HG02623 (cell line): ENCODE measurements around the gene PITPNC1.
"Not testable (repeated sequence)": the region's sequence is repeated elsewhere in the genome, so short reads cannot be mapped to it uniquely, and the experiment has no call there.

ENCODE experiments used
- ATAC-seq: cut with Tn5 transposase; IDR thresholded peaks from one replicate; pipeline ENCODE4 v1.9.1; 2021; ENCODE audit warnings: moderate library complexity; ENCODE audit not compliant: unreplicated experiment

Gene PITPNC1

DNA sequence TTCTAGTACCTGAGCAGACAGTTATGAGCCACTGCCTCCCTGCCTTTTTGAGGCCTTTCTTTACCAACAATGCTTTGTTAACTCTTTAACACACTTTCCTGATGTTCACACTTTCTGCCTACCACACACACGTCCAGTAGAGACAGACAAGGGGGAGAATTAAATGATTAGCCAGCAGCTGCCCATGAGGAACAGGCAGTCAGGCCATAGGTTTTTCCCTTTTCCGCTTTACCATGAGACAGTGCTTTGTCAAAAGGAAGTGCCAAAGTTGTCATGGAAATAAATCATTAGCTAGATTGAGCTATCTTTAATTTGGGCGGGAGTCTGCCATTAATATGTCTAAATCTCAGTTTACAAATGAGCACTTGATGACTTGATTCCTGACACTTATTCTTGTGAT is 102.1 kb downstream of the PITPNC1 start:
- no peak for ATAC-seq

DNA sequence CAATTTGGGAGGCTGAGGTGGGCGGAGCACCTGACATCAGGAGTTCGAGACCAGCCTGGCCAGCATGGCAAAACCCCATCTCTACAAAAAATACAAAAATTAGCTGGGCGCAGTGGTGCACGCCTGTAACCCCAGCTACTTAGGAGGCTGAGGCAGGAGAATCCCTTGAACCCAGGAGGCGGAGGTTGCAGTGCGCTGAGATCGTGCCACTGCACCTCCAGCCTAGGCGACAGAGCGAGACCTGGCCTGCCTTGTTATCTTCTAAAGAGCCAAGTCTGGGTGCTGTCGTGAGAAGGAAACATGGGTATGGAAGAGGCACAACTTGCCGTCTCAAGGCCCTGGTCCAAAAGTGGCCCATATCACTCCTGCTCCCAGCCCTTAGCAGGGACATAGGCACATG is 103.9 kb downstream of the PITPNC1 start:
- ATAC-seq: not testable (repeated sequence)

DNA sequence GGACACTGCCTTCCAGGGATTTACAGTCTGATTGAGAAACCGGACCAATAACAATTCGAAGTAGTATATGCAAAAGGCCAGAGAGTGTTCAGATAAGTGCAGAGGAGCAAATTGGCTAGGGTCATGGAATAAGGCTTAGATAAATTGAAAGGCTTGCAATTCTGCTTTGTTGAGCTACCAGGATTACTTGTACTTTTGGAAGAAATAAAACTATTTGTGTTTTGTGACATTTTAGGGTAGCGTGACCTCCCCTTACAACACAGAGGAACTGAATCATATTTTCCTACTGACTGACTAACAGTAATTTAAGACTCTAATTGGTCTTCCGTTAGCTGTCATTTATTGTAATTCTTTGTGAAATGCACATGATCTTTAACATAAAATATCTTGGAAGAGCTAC is 104.7 kb downstream of the PITPNC1 start:
- ATAC-seq: no peak

DNA sequence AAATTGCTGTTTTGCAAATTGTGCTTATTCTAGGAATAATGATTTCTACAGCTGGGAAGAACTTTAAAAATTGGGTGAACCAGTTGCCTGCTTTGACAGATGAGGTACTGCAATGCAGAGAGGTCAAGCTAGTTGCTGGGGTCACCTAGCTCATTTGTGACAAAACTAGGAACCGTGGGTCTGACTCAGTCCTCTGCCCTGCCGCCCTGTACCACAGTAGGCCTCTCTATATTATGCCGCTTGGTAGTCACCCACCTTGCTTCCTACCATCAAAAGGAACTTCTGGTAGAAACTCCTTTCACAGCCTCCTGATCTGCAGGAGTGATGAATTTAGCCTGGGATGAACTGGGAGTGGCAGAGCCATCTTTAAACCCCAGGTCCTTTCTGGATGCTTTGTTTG is 105.7 kb downstream of the PITPNC1 start:
- no peak for ATAC-seq

DNA sequence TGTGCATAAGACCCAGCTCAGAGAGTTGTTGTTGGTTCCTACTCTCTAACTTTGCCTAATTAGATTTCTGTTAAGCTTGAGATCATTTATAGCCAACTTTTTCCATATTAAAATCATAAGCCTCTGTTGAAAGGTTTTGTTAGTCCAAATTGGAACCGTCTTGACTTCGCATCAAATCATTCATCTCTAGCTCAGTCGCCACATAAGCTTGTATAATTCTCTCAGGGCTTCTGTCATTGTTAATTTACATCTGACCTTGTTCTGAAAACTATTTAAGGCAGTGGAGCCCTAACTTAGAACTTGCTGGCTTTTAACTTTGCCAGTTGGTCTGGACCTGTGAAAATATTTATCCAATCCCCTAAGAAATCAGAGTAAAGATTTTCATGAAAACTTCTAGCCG is 107.2 kb downstream of the PITPNC1 start:
- no peak for ATAC-seq

DNA sequence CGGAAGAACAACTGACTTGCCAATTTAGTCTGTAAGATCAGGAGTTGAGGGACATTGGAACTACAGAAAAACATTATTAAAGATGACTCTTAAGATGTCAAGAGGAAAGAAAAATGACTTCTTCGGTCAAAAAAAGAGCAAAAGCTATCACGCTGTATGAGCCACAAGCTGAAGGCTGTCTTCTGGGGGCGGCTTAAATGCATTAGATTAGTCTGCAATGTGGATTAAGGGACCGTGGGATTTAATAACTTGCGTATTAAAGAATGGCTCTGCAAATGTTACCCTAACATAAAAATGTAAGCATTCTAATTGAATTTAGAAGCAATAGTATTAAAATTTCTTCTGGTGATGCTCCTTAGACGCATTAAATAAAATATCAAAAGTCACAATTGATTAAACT is 108.6 kb downstream of the PITPNC1 start:
- ATAC-seq: no peak

DNA sequence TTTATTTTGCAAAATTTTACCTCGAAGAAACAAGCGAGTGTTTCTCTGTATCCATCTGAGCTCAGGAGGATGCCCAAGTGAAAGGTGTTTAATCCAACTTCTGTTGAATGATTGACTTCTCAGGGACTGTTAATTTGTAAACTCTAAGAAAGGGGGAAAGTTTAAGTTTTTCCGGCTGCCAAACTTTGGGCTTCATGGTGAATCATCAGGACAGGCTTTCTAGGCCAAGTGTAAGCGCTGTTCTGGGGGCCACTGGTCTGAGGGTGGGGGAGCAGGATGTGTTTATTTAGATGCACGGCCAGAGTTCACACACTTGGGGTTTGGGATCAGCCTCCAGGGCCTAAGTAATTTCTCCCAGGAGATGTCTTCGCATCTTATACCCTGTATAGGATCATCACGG is 110.4 kb downstream of the PITPNC1 start:
- ATAC-seq: no peak

DNA sequence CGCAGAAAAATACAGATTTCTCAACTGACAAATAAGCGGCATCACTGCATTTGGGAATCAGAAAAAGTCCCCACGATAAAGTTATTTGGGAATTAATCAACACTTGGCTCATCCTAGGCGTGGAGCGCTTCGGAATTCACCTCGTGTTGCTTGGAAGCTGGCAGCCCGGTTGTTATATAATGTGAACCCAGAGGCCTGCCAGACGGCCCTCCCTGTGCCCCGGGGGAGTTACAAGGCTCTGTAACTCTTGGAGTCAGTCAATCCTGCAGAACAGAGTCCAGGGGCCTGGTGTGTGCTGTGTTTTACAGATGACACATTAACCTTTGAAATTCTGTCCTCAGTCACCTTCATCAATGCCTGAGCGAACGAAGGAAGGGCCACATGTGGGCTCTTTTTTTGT is 111.1 kb downstream of the PITPNC1 start:
- ATAC-seq: no peak

DNA sequence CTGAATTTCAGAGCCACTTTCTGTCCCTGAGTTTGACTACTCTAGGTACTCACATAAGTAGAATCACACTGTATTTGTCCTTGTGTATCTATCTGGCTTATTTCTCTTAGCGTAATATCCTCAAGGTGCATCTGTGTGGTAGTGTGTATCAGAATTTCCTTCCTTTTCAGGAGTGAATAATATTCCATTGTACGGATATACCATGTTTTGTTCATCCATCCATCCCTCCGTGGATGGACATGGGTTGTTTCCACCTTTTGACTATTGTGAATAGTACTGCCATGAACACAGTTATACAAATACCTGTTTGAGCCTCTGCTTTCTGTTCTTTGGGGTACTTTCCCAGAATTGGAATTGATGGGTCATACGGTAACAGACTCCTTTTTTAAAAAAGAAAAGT is 111.7 kb downstream of the PITPNC1 start:
- no peak for ATAC-seq

DNA sequence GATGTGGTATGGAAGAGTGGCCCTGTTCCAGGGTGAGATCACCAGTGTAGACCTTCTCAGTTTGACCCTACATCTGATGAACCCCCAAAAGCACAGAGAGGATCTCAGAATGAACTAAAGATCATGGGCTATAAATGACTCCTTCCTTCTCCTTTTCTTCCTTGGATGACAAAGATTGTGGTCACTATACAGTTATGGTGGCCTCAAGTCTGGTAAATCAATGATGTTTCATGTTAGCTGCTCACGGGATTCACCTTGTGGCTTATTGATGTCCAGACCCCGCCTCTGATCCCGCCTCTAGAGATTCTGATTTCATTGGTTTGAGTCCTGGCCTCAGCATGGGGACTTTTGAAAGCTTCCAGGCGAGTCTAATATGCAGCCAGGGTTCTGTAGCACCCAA is 112.2 kb downstream of the PITPNC1 start:
- ATAC-seq: no peak

DNA sequence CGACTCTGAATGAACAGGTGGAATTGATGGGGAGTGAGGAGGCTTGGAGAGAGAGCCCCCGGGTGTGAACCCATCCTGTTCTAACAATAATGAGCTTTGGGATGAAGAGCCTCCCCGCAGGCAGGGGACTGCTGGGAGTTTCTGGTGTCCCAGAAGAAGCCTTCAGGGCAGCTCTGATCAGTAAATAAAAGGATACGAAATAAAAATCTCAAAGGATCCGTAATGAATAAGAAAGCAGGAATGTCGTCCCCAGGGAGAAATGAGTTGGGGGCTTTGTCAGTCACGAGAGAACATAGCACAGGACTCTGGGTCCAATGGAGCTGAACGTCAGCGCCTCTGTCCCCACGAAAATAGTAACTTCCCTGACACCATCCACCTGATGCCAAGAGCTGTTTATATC is 113.4 kb downstream of the PITPNC1 start:
- no peak for ATAC-seq

DNA sequence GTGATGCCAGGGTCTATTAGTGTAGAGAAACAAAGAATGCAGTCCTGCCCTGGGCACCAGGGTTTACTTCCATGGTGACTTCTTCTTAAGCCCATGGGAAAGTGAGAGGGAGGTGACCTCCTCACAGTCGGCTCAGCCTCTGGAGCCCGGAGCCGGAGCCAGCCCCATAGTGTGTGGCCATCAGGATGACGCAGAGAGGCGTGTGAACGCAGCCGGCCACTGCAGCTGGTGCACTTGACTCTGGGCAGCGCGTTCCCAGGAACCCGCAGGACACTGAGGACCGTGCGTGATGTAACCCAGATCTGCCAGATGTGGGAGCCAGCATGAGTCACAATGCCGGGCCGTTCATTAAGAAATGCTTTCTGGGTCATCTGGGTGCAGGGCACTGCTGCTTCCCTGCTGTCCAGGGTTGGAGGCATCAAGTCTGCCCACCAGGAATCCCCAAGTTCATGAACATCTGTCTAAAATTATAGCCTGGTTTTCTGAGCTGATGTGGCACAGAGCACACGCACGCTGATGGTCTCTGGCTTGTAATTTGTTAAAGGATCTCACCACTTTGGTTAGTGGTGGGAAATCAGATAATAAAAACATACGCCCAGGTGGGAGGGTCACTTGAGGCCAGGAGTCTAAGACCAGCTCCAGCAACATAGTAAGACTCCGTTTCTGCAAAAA is 114.1 kb downstream of the PITPNC1 start:
- ATAC-seq: no peak

DNA sequence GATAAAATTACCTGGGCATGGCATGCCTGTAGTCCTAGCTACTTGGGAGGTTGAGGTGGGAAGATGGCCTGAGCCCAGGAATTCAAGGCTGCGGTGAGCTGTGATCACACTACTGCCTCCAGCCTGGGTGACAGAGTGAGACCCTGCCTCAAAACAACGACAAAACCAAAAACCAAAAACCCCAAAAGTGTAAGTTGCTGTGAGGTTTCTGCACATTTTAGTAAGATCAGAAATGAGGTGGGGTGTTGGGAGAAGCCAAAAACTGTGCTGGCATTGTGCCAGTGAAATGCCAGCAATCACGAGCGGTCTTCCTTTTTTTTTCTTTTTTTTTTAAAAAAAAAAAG is 114.6 kb downstream of the PITPNC1 start:
- ATAC-seq: no peak

DNA sequence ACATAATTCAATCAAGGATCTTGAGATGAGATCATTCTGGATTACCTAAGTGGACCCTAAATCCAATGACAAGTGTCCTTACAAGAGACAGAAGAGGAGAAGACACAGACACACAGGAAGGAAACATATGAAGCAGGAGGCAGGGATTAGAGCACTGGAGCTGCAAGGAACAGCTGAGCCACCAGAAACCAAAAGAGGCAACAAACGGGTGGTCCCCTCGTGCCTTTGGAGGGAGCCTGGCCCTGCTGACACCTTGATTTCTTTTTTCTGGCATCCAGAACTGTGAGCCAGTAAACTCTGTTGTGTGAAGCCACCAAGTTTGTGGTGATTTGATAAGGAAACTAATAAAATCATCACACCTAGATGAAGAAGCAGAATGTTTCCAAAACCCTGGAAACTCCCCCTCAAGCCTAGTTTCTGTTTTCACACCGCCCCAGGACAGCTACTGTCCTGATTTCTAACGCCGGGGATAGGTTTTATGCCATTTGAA is 115.2 kb downstream of the PITPNC1 start:
- ATAC-seq: no peak

DNA sequence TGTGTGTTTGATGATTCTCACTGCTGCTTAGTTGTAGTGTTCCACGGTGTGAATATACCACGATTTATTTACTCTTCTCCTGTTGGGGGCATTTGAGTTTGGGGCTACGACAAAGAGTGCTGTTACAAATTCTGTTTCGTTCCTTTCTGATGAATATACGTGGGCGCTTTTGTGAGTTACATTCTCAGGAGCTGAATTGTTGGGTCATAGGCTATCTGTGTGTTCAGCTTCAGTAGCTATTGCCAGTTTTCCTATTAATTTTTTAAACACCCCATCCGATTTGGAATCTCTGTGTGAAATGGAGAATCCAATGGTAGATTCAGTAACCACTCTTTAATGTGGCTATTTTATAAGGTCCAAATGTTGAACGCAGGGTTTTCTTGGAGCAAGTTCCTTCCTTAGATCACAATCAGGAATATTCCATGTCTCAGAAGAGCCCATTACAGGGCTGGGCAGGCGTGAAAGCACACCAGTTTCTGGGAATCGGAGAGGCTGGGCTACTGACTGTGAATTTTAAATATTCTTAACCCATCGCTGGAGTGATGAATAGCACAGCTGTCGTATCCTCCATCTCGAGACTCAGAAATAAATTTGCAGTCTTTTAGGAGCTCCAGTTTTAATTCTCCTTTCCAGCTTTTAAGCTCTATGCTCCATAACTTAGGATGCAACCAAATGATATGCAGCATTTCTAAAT is 115.9 kb downstream of the PITPNC1 start:
- ATAC-seq: no peak

DNA sequence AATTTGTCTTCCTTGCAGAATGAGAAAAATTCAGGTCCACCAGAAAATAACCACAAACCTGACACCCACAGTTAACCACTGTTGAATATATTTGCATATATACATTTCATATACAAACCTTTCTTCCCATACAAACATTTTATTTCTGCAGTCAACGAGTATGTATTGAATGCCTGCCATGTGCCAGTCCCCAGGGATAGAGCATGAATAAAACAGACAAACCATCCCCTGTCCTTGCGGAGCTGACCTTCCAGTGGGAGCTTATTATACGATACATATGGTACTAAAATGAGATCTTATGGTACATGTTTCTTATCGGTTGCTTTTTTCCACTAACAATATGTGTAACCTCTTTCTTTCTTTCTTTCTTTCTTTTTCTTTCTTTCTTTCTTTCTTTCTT is 116.7 kb downstream of the PITPNC1 start:
- ATAC-seq: no peak

DNA sequence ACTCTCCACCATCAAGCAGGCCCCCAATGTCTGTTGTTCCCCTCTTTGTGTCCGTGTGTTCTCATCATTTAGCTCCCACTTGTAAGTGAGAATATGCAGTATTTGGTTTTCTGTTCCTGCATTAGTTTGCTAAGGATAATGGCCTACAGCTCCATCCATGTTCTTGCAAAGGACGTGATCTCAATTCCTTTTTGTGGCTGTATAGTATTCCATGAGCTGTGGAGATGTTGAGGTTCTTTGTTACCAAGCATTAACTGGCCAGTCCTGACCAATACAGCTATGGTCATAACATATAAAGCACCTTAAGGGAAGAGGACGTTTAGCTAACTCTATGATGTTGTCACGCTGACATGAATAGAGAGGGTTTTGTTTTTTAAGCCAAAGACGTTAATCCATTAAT is 118.5 kb downstream of the PITPNC1 start:
- ATAC-seq: not testable (repeated sequence)

DNA sequence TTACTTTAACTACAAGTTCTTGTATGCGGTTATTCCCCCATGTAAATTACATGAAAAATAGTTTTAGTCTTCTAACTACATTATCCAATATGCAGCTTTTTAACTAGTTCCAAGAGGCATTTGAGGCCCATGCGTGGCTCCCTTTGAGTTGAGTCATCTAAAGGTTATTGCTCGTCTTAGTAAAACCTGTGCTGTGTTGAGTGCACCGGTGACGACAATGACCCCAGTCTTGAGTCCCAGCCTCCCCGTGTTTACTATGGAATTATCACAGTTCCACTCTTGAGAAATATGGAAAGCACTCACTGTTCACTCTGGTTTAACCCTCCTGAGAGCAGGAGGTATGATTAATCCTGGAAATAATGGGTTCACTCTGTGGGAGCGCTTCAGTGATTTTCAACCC is 119.2 kb downstream of the PITPNC1 start:
- ATAC-seq: no peak

DNA sequence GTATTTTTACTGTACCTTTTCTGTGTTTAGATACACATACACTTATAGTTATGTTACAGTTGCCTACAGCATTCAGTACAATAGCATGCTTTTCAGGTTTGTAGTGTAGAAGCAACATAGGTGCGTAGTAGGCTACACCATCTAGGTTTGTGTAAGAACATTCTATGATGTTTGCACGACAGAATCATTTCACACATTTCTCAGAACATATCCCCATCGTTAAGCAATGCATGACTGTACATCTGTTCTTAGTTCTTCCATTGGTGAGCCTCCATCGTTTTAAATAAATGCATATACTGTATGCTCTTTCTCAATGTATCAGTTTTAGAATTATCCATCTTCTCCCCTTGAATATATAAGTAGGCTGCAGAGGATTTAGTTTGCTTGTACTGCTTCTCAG is 122.6 kb downstream of the PITPNC1 start:
- ATAC-seq: no peak

DNA sequence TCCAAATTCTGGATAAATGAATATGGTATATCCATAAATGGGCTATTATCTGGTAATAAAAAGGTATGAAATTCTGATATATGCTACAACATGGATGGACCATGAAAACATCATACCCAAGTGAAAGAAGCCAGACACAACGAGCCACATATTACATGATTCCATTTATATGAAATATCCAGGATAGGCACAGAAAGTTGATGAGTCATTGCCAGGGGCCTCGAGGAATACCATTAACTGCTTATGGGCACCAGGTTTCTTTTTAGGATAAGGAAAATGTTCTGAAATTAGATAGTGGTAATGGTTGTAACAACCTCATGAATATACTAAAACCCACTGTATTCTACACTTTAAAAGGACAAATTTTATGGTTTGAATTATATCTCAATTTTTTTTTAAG is 123.2 kb downstream of the PITPNC1 start:
- ATAC-seq: no peak

DNA sequence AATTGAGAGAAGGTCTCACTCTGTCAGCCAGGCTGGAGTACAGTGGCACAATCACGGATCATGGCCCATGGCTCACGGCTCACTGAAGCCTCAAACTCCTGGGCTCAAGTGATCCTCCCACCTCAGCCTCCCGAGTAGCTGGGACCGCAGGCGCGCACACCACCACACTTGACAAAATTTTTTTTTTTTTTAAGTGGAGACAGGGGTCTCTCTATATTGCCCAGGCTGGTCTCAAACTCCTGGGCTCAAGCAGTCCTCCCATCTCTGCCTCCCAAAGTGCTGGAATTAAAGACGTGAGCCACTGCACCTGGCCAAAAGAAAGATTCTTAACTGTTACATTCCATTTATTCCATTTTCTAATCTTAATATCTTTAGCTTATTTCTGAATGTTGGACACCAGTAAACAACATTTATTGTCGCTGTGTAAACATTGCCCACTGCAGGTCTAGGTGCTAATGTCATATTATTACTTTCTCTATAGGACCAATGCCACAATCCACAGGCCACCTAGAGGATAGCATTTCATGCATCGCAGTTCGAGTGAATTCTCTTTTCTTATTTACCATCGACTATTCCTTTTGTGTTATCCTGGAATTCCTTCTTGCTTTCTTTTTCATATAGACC is 123.7 kb downstream of the PITPNC1 start:
- ATAC-seq: no peak

DNA sequence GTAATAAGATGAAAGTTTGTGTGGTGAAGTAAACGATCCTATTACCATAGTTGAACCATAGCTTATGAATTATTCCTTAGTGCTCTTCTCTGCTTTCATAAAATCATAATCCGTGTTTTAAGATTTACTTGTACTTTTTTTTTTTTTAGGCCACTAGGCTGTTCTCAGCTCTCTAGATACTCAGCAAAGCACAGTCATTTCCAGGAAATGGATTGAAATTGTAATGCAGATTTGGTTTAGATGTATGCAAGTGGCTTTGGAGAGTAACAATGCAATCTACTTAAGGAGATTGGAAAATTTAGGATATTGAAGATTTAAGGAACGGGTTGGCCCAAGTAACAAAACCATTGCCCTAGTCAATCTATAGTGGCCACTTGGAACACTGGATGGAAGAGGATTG is 125.1 kb downstream of the PITPNC1 start:
- no peak for ATAC-seq
